Left renal cortex interstitium (tissue), 4 donors: ENCODE measurements around the gene GABPB2. TPM values are rescaled to one million over a fixed set of nuclear protein-coding genes. Genes with fewer than 3 reads are reported as not detected.

Experiments used
- DNase-seq, 4 donors: peaks; one replicate each; pipeline ENCODE4 v3.0.0-alpha.2; 2013; ENCODE audit warnings: low read depth in 4 of 4, low spot score in 2 of 4, missing footprints in 1 of 4
- polyA plus RNA-seq, 4 donors: library from polyadenylated mRNA; unstranded; fragments of 120-200 nt; gene quantifications; one replicate each; pipeline ENCODE4 v1.2.1, GENCODE V29; 2013; ENCODE audit not compliant: insufficient read length in 4 of 4

The GABPB2 gene
- polyA plus RNA-seq: 10 to 100 TPM in 3 of 4 donors, 1 to 10 TPM in 1; 9.6 to 14.9 (median 11.6) TPM

- peak; percentile 88 to 99 (median 90) for DNase-seq
These were observed at the start of gene GABPB2 for GRCh38 chr1:151070474-151071276. Gene GABPB2, plus strand, starts transcription at chr1:151070761. Its CDS starts 17,429 bp downstream, at chr1:151088190.

- peak in 1 of 4 donors; percentile 53 for DNase-seq
These were observed 45.9 kb upstream of the GABPB2 start for GRCh38 chr1:151024540-151025146.

DNA sequence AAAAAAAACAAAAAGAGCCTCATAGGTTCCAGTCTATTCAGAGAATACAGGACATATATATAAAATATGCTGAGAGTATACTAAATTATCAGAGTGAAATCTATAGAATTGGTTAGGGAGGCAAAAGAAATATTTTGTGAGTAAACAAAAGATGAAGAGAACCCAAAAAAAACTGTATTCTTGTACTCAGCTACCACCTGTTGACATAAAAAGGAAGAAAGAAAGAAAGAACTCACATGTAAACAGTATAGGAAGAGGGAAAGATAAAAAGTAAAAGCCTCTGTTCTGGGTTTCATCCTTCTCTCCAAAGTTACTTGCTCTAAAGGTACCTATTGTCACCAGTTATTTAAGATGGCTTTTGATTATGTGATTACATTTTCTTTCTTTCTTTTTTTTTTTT is 44.1 kb upstream of the GABPB2 start:
- no peak for DNase-seq

- DNase-seq: no peak
These were observed 38.4 kb upstream of the GABPB2 start for GRCh38 chr1:151032164-151032563.

GRCh38 chr1:151035167-151035566 is 35.4 kb upstream of the GABPB2 start:
- DNase-seq: no peak

DNA sequence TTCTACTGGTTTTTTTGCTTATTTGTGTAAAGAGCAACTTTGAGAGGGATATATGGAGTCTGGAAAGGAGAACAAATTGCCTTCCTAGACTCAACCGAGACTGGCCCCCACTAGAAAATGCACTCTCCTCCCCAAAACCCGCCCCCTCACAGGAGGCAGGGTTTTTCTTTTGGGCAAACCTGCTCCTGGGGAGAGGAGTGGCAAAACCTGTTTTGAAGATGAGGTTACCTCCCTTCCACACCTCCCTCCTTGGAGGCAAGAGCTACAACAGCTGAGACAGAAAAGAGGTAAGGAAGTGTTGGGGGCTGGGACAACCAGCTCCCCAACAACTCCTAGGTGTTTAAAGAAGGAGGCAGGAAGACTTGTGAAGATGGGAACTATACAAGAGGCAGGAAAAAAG is 34.2 kb upstream of the GABPB2 start, which contains the start of gene BNIPL:
TSS of gene BNIPL (plus strand) at position 231 of the 400 bp plus-strand sequence. CDS start at position 371, 140 bp downstream.
- no peak for DNase-seq

- DNase-seq: no peak
These were observed 33.5 kb upstream of the GABPB2 start for GRCh38 chr1:151037032-151037431.

DNA sequence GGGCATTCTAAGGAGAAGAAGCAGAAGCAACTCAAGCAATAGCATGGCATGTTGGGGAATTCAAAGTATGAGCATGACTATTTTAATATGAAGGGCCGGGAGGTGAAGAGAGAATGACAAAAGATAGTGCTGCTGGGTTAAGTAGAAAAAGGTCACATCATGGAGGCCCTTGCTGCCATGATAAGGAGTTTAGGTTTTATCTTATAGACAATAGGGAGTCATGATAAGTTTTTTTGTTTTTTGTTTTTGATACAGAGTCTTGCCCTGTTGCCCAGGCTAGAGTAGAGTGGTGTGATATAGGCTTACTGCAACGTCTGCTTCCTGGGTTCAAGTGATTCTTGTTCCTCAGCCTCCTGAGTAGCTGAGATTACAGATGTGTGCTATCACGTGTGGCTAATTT is 31.0 kb upstream of the GABPB2 start:
- no peak for DNase-seq

- DNase-seq: no peak
These were observed 27.4 kb upstream of the GABPB2 start for GRCh38 chr1:151043163-151043562.

GRCh38 chr1:151047591-151047924 is 23.0 kb upstream of the GABPB2 start, which contains the start of gene C1orf56:
Gene C1orf56, plus strand, starts transcription at chr1:151047751. Its CDS starts 97 bp downstream, at chr1:151047848.
- DNase-seq: peak in 2 of 4 donors; percentile 64 to 71

DNA sequence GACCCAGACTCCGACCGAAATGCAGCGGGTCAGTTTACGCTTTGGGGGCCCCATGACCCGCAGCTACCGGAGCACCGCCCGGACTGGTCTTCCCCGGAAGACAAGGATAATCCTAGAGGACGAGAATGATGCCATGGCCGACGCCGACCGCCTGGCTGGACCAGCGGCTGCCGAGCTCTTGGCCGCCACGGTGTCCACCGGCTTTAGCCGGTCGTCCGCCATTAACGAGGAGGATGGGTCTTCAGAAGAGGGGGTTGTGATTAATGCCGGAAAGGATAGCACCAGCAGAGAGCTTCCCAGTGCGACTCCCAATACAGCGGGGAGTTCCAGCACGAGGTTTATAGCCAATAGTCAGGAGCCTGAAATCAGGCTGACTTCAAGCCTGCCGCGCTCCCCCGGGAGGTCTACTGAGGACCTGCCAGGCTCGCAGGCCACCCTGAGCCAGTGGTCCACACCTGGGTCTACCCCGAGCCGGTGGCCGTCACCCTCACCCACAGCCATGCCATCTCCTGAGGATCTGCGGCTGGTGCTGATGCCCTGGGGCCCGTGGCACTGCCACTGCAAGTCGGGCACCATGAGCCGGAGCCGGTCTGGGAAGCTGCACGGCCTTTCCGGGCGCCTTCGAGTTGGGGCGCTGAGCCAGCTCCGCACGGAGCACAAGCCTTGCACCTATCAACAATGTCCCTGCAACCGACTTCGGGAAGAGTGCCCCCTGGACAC is 22.5 kb upstream of the GABPB2 start:
- DNase-seq: peak in 1 of 4 donors; percentile 62

DNA sequence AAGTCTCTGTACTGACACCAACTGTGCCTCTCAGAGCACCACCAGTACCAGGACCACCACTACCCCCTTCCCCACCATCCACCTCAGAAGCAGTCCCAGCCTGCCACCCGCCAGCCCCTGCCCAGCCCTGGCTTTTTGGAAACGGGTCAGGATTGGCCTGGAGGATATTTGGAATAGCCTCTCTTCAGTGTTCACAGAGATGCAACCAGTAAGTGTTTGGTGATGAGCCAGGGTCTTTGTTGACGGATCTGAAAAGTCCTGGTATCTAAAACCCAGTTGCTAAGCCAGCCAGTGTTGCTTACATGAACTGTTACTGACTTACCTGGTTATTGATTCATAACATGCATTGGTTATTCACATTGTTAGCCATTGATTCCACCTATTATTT is 21.9 kb upstream of the GABPB2 start:
- DNase-seq: no peak

DNA sequence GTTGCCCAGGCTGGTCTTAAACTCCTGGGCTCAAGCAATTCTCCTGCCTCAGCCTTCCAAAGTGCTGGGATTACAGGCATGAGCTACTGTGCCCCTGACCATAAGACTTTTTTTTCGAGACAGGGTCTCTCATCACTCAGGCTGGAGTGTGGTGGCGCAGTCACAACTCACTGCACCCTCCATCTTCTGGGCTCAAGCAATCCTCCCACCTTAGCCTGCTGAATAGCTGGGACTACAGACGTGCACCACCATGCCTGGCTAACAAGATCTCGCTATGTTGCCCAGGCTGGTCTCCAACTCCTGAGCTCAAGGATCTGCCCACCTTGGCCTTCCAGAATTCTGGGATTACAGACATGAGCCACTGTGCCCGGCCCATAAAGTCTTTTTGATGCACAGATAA is 21.1 kb upstream of the GABPB2 start:
- DNase-seq: no peak

- no peak for DNase-seq
These were observed 20.4 kb upstream of the GABPB2 start for GRCh38 chr1:151050051-151050688.

DNA sequence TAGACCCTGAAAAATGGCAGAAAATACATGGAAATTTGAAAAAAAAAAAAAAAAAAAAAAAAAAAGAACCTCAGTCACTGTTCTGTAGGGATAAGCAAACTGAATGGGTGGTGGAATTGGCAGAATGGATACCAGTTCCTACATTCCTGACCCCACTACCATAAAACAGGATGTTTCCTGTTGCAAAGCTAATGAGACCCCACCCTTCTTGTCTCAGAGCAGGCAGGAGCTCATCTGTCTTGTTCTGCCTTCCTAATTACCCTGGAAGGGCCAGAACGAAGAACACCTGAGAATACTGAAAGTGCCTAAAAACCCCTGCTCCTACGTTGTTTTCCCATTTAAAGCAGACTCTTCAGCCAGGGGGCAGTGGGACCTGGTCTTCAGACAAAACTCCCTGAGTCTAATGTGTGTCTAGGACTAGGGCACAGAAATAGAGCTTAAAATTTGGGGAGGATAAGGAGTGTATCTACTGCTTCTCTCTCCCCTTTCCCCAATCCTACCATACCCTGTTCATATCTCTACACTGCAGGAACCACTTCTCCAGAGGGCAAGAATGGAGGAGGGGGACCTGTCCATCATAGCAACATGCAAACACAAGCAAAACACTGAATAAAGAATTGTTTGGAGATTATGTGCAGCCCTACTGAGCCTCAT is 19.1 kb upstream of the GABPB2 start:
- DNase-seq: no peak

DNA sequence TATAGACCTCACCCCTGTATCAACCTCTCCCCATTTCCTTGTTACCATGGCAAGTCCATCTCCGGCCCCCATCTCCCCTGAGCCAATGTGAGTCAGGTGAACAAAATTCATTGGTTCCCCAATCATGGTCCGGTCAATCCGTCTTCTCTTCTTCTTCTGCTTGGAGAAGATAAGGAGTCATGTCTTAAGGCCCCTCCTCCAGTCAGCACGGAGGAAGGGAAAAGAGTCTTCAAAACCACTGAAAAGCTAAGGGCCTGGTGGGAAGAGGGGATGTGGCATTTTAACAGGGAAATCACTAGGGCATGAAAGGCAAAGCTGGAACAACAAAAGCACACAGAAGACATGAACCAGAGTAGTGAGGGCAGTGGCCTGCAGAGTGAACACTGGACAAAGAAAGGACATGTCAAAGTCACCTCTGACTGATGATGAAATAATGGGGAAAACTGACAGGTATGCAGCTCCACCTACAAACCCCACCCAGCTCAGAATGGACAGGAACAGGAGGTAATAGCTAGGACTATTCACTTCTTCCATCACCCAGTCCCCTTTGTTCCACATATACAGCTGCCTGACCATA is 15.5 kb upstream of the GABPB2 start:
- no peak for DNase-seq

DNA sequence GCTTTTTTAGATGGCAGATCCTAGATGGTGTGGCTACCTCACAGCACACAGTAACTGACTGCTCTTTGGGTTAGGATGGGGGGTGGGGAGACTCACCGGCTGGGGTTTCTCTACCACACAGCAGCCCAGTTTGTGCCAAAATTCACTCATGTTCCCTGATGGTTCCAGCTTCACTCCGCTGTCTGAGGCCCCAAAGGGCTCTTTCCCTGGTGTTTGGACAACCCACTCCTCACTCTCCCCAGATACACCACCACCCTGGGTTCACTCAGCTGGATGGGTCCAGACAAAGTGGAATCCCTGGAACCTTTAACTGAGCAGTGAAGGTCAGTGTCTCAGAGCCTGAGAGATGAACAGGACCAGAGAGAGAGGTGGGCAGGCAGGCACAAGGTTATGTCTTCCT is 15.0 kb upstream of the GABPB2 start:
- DNase-seq: no peak

DNA sequence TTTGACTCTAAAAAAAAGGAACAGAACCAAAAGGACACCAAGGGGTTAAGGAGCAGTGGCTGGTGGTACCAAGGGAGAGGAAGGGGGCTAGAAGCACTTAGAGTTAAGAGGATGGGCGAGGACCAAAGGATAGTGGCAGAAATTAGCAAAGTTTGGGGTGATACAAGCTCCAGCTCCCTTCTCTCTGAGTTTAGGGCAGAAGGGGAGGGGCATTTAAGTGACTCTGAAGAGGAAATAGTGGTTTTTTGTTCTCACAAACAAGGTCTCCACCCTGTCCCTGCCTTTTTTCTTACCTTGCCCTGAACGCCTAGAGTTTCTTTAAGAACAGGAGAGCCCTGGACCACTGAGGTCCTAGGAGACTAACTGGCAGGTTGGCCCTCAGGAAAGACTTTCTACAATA is 14.4 kb upstream of the GABPB2 start:
- no peak for DNase-seq

DNA sequence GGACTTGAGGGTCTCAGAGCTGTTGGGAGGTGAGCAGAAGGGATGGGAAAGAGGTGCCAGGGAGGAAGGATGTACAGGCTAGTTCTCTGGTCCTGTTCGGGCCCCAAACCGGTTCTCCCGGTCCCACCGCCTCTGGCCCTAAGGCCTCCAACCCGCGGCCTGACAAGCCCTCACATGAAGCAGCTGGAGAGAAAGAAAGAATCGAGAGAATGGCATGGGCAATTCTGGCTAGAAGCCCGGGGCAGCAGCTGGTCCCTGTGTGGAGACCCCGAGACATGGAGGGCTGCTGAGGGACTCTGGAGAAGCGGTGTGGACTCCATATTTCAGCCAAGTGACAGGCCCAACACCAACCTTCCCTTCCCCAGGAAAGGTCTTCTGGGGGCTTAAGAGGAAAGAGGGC is 11.9 kb upstream of the GABPB2 start:
- peak in 3 of 4 donors; percentile 41 to 79 (median 57) for DNase-seq
